ENCODE results near the gene PTPRG.

DNA sequence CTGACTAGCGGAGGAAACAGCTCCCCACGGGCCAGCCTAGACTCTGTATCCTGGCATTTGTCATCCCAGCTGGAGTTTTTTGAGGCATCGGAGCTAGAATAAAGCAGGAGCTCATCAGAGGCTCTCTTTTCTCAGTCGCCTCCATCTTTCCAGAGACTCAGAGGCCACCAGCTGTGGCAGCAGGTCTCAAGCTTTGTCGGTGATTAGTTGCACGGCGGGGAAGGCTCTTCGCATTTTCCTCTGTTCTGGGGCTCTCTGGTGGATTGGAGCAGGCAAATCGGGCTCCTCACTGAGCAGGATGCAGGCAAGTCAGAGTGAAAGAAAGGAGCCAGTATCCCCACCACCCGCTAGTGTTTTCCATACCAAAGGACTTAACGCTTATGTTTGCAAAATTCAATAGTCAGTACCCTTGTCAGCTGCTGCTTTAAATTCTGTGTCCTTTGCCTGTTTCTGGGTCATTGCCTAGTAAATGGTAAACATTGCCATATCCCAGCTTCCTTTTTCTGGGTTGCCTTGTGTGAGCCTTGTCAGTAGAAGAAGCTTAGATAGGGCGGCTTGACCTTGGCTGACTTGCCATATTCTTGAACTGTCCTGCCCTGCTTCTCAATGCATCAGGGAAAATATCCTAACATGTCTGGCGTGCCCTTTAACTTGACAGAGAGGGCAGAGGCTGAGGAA is 127.1 kb downstream of the PTPRG start:
- TF ChIP-seq, protein P1, sequence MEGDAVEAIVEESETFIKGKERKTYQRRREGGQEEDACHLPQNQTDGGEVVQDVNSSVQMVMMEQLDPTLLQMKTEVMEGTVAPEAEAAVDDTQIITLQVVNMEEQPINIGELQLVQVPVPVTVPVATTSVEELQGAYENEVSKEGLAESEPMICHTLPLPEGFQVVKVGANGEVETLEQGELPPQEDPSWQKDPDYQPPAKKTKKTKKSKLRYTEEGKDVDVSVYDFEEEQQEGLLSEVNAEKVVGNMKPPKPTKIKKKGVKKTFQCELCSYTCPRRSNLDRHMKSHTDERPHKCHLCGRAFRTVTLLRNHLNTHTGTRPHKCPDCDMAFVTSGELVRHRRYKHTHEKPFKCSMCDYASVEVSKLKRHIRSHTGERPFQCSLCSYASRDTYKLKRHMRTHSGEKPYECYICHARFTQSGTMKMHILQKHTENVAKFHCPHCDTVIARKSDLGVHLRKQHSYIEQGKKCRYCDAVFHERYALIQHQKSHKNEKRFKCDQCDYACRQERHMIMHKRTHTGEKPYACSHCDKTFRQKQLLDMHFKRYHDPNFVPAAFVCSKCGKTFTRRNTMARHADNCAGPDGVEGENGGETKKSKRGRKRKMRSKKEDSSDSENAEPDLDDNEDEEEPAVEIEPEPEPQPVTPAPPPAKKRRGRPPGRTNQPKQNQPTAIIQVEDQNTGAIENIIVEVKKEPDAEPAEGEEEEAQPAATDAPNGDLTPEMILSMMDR (IDR thresholded peaks at IDR 0.05): no peak
- TF ChIP-seq POLR2AphosphoS5 (IDR thresholded peaks at IDR 0.05): no peak

Data from suprapubic skin (tissue), 3 donors.